Subcutaneous adipose tissue (tissue), 4 donors: ENCODE results near the gene COL18A1. TPM values are rescaled to one million over a fixed set of nuclear protein-coding genes. Genes with fewer than 3 reads are reported as not detected.

ENCODE experiments used
- total RNA-seq, 4 donors: library from RNA; depleted of rRNA; stranded (reverse); fragments of >200 nt; gene quantifications; one replicate each; pipeline ENCODE4 v1.1.0, GENCODE V29; 2016
- TF ChIP-seq, protein P1 (sequence below): fragments of 450-650 bp; IDR thresholded peaks from one replicate; pipeline ENCODE4 v1.5.1; 2016; ENCODE audit warnings: low read depth, mild to moderate bottlenecking, control low read depth, antibody characterized with exemption, moderate library complexity

Gene COL18A1
- total RNA-seq, 4 donors from 2014 or later = 33.4 to 102 (median 66.7) TPM

DNA sequence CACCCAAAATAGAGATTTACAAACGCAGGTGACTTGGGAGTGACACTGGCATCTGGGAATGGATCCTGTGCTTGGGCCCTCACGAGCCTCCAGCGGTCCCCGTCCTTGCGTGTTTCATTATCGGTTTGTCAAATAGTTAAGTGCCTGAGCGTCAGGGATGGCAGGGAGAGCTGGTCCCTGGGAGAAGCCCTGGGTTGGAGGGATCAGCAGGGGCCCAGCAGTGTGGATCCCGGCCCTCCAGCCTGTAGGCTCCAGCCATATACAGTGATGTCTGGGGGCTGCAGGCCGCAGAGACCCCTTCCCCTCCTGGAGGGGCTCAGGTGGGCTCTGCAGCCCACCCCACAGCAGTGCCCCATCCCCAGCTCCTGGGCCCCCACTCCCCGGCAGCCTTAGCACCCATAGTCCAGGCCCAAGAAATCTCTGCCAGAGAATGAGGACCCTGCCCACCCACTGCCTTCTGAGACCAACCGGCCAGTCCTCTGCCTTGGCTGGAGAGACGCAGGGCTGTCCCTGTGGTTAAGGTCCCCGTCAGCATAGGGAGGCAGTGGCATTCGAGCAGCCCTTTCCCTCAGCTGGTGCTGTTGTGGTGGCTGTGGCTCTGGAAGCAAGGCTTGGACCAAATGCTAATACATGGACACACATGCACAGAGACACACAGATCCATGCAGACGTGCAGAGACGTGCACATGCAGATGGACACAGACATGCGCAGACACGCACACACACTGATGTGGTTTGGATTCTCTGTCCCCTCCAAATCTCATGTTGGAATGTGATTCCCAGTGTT, 139.7 kb downstream of the COL18A1 start:
- TF ChIP-seq, protein P1, sequence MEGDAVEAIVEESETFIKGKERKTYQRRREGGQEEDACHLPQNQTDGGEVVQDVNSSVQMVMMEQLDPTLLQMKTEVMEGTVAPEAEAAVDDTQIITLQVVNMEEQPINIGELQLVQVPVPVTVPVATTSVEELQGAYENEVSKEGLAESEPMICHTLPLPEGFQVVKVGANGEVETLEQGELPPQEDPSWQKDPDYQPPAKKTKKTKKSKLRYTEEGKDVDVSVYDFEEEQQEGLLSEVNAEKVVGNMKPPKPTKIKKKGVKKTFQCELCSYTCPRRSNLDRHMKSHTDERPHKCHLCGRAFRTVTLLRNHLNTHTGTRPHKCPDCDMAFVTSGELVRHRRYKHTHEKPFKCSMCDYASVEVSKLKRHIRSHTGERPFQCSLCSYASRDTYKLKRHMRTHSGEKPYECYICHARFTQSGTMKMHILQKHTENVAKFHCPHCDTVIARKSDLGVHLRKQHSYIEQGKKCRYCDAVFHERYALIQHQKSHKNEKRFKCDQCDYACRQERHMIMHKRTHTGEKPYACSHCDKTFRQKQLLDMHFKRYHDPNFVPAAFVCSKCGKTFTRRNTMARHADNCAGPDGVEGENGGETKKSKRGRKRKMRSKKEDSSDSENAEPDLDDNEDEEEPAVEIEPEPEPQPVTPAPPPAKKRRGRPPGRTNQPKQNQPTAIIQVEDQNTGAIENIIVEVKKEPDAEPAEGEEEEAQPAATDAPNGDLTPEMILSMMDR = no peak

DNA sequence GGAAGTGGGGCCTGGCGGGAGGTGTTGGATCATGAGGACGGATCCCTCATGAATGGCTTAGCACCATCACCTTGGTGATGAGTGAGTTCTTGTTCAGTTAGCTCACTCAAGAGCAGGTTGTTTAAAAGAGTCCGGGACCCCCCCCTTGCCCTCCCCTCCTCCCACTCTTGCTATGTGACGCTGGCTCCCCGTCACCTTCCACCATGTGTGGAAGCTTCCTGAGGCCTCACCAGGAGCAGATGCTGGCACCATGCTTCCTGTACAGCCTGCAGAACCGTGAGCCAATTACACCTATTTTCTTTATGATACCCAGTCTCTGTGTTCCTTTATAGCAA, 140.2 kb downstream of the COL18A1 start:
- TF ChIP-seq, protein P1 = no peak

GRCh38 chr21:45545691-45546531, 140.9 kb downstream of the COL18A1 start:
- TF ChIP-seq, protein P1 = no peak

DNA sequence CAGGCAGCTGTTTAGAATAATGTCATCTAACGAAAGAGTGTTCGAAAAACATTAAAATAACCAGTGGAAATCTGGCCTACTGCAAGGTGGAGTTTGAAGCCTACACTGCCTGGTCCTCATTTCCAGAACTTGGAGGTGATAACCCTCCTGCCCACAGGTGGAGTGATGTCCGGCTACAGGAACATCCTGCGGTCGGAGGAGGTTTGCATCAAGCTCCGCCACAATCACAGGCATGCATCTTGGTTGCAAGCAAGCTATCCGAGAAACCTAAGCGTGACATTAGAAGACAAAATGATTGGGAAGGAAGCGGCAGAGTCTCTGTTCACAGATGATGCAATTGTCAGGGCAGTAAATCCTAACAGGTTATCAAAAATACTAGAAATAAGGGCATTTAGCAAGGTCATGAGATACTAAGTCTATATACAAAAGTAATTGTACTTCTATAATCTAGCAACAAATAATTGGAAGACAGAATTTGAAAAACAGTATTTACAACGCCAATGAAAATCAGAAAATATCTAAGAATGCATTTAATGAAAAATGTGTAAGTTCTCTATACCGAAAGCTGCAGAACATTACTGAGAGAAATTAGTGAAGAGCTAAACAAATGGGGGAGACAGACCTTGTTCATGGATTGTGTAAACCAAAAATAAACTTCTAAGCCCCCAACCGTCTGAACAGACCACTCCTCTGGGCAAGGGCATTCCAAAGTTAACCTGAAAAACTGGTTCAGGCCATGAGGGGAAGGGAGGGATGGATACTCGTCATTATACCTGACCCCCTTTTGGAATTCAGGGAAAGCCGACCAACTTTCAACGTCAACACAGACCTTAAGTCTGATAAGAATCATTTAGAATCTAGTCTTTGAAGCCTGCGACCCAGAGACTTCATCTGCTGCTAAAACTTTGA, 141.9 kb downstream of the COL18A1 start:
- TF ChIP-seq, protein P1 = no peak

DNA sequence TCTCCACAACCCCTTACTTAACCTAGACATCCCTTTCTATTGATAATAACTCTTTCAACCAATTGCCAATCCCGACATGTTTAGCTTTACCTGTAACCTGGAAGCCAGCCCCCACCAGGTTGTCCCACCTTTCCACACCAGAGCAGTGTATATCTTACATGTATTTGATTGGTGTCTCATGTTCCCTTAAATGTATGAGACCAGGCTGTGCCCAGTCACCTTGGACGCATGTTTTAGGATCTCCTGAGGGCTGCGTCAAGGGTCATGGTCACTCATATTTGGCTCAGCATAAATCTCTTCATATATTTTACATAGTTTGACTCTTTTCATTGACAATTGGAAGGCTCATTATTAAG, 142.6 kb downstream of the COL18A1 start:
- TF ChIP-seq, protein P1 = no peak

- TF ChIP-seq, protein P1 = no peak
These were observed 143.9 kb downstream of the COL18A1 start for GRCh38 chr21:45548711-45549491.
